ENCODE results near the gene MAP4K3.
"Not testable (repeated sequence)": the region's sequence is repeated elsewhere in the genome, so short reads cannot be mapped to it uniquely, and the experiment has no call there.

Gene MAP4K3

GRCh38 chr2:39362595-39362994 is 74.5 kb downstream of the MAP4K3 start:
- no peak for DNase-seq

- no peak for DNase-seq
Measured at GRCh38 chr2:39361511-39361910, 75.6 kb downstream of the MAP4K3 start.

- DNase-seq = not testable (repeated sequence)
Measured at GRCh38 chr2:39360342-39360741, 76.7 kb downstream of the MAP4K3 start.

GRCh38 chr2:39359453-39360038 is 77.5 kb downstream of the MAP4K3 start:
- DNase-seq = no peak

DNA sequence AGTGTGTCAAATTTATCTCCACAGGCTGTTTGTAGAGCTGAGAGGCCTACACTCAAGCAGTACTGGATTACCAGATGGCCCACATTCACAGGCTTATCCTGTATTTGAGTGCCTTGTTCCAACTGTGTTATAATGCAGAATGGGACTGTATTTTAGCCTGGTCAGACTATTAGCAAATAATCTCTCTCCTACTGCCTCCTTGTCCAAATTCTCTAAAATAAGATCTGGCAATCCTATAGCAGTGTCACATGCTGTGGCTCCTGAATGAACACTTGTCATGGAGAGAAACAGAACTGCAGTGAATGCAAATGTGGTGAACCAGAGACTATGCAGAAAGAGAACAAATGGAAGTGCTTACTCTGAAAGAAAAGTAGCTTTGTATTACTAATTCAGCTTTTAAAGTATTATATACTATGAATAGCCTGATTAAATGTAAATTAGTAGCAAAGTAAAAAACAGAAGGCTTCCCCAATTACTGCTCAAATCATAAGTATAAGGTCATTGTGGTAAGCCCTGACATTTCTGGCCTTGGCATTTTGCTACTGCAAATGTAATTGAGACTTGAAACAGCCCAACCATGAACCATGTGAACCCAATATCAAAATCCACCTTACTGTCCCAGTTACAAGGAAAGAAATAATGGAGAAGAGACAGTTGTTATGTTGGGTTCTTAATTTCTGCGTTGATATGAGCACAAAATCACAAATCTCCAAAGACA is 80.0 kb downstream of the MAP4K3 start:
- DNase-seq = no peak

GRCh38 chr2:39350658-39351057 is 86.4 kb downstream of the MAP4K3 start:
- no peak for DNase-seq

GRCh38 chr2:39338502-39338901 is 98.6 kb downstream of the MAP4K3 start:
- no peak for DNase-seq

DNA sequence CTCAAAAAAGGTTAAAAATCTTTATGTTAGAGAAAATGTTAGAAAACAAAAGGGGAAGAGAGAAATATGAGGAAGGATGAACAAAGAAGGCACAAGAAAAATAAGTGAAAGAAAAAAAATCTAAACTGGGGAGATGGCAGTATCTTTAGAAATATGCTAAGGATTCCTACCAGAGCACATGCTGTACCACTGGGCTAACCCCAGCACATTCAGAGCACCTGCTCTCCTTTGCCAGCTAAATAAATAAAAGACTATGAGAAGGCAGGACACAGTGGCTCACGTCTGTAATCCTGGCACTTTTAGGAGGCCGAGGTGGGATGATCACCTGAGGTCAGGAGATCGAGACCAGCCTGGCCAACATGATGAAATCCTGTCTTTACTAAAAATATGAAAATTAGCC is 101.2 kb downstream of the MAP4K3 start:
- DNase-seq = no peak

DNA sequence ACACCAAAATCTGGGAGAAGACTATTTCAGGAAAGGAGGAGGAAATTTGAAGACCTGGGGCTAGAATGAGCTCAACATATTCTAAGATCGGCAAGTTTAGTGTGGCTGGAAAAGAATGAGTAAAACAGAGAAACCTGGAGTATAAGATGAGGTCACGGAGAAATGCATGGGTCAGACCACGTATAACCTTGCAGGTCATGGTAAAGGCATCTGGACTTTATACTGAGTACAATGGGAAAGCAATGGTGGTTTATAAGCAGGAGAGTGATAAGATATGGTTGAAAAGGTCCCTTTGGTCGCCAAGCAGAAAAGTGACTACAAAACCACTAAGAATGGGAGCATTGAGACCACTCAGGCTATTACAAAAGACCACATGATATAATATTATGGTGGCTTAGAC is 102.1 kb downstream of the MAP4K3 start:
- DNase-seq = no peak

- no peak for DNase-seq
Measured at GRCh38 chr2:39334529-39334928, 102.6 kb downstream of the MAP4K3 start.

DNA sequence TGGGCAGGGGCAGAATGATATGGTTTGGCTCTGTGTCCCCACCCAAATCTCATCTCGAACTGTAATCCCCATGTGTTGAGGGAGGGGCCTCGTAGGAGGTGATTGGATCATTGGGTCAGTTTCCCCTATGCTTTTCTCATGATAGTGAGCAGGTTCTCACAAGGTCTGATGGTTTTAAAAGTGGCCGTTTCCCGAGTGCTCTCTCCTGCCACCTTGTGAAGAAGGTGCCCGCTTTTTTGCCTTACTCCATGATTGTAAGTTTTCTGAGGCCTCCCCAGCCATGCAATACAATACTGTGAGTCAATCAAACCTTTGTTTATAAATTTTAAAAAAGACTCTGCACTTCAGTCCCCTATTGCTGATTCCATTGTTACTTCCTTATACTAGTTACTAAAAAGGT is 110.4 kb downstream of the MAP4K3 start:
- no peak for DNase-seq

- no peak for DNase-seq
Measured at GRCh38 chr2:39325966-39326365, 111.1 kb downstream of the MAP4K3 start.

GRCh38 chr2:39321056-39322035 is 115.7 kb downstream of the MAP4K3 start:
- DNase-seq = not testable (repeated sequence)

DNA sequence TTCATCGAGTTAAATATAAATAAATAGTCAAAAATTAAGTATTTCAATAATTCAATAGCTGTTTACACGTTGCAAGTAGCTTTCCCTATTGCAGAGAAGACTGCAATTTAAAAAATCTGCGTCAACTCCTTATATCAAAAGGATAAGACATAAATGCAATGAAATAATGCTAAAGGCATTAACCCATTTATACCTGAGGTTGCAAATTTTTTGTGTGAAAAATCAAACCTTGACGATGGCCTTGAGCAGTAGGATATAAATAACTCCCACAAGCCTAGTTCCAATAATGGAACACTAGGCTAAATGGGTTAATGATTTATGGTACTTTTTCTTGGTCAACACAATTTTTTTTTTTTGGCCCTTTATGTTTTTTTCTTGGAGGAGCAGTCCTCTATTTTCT is 116.9 kb downstream of the MAP4K3 start:
- no peak for DNase-seq

DNA sequence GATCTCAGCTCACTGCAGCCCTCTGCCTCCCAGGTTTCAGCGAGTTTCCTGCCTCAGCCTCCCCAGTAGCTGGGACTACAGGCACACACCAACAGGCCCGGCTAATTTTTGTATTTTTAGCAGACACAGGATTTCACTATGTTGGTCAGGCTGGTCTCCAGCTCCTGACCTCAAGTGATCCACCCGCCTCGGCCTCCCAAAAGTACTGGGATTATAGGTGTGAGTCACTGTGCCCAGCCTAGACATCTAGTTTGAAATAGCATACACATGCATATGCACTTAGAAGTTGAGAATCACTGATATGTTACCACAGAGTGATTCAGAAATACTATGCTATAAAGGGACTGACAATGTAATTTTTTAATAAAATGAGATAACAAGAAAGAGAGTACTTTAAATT is 123.5 kb downstream of the MAP4K3 start:
- no peak for DNase-seq

- no peak for DNase-seq
Measured at GRCh38 chr2:39311469-39311868, 125.6 kb downstream of the MAP4K3 start.

DNA sequence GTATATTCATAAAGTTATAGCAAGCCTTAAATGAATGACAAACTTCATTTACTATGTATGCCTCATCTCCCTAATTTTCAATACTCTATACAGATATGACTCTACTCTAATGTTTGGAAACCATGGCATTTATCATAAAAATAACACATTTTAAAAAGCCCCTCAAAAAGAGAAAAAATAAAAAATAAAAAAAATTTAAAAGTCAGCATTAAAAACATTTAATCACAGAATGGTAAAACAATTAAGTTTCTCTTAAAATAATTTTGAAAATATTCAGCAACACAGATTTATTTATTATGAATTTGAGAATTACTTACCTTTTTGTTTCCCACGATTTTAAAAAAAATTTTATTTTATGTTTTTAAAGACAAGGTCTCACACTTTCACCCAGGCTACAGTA is 128.3 kb downstream of the MAP4K3 start:
- DNase-seq = no peak

- no peak for DNase-seq
Measured at GRCh38 chr2:39306626-39307025, 130.5 kb downstream of the MAP4K3 start.

DNA sequence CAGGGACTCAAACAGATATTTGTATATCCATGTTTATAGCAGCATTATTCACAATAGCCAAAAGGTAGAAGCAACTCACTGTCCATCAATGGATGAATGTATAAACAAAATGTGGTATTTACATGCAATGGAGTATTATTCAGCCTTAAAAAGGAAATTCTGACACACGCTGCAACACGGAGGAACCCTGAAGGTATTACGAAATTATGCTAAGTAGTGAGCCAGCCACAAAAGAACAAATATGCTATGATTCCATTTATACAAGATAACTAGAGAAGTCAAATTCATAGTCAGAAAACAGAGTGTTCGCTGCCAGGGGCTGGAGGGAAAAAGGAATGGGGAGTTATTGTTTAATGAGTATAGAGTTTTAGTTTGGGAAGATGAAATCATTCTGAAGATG is 132.4 kb downstream of the MAP4K3 start:
- DNase-seq = no peak

DNA sequence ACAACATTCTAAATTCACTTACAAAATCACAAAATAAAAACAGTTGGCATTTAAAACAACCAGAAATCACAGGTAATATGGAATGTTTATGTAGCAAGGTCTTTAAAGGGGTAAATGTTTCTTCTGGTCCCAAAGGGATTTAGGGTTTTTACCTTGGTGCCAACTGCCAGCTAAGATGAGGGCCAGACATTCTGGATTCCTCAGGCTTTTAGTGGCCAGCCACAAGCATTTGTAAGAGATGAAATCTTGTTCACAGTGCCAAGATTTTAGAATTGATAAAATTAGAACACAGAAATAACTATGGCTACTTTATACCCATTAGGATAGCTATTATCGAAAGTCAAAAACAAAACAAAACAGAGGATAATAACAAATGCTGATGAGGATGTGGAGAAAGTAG is 132.9 kb downstream of the MAP4K3 start:
- no peak for DNase-seq

- no peak for DNase-seq
Measured at GRCh38 chr2:39301352-39301751, 135.7 kb downstream of the MAP4K3 start.

DNA sequence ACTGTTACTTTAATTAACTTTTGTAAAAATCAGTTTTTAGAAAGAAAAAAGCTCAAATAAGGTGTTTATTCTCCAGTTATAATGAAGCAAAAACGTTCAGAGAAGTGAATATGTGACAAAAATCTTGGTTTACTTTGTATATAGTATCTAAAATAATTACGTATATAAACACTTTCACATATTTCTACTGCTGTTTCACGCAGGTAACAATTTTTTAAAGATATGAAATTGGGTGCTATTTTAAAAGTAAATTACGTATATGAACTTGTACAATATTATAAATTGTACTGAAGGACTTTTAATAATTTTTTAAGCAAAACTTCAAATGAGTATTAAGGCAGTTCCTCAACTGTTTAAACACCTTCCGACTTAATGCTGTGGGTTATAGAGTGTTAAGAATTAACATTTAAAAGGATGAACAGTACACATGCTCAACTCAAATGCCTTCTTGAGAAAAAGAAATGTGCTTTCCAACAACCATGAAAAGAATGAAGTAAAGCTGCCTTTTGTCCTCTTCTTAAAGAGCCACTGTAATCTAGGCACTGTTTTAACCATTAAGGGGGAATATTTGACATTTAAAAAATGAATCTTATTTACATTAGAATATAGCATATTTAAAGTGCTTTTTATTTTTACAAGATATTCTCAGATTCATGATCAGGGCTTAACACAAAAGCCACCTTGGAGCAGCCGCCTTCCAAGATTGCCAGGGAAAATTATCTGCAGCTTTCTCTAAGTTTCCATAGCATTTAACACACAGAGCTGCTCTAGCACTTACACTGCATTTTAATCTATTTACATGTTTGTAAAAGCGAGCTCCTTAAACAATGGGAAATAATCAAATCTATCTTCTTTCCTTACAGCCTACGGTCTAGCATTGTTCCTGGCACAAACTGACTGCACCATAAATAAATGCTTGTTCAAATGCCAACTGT is 136.8 kb downstream of the MAP4K3 start:
- no peak for DNase-seq

DNA sequence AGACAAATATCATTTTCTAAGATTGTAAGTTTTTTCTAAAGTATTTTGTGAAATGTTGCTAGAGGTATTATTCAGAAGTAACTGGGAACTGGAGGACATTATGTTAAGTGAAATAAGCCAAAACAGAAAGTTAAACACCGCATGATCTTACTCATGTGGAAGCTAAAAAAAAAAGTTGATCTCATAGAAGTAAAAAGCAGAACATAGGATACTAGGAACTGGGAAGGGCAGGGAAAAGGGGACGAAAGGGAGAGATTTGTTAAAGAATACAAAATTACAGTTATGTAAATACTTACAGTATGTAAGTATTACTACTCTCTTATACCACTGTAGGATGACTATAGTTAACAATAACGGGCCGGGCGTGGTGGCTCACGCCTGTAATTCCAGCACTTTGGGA is 146.7 kb downstream of the MAP4K3 start:
- DNase-seq = no peak

All from activated gamma-delta T cell treated with Interleukin-2 at 50 U/mL for 16 hours (primary cell).